ENCODE measurements around the gene MAPK9. TPM values are rescaled to one million over a fixed set of nuclear protein-coding genes. Genes with fewer than 3 reads are reported as not detected.

The MAPK9 gene
- total RNA-seq, 1 donor from 2014 or later: 47.4 TPM

DNA sequence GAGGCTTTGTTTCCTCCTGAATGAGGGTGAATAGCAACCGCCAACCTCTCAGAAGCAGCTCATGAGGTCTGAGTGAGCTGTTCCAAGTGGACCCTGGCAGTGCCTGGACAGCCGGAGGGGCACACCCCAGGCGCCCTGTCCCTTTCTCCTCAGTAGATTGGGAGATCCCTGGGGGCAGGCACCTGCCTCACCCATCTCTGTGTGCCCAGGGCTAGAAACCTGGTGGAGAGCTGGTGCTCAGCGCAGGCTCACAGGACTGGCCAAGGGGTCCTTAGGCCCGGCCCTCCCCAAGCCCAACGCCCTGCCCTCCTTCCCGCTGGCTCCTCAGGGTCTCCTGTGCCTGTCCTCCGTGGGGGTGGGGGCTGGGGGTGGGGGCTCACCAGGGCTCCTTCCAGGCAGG, 14.9 kb upstream of the MAPK9 start:
- H3K36me3 Mint-ChIP-seq (ENCODE audit: unreplicated experiment): peaks cover 6% of the 10 kb centered on the region
- TF ChIP-seq, protein P1, sequence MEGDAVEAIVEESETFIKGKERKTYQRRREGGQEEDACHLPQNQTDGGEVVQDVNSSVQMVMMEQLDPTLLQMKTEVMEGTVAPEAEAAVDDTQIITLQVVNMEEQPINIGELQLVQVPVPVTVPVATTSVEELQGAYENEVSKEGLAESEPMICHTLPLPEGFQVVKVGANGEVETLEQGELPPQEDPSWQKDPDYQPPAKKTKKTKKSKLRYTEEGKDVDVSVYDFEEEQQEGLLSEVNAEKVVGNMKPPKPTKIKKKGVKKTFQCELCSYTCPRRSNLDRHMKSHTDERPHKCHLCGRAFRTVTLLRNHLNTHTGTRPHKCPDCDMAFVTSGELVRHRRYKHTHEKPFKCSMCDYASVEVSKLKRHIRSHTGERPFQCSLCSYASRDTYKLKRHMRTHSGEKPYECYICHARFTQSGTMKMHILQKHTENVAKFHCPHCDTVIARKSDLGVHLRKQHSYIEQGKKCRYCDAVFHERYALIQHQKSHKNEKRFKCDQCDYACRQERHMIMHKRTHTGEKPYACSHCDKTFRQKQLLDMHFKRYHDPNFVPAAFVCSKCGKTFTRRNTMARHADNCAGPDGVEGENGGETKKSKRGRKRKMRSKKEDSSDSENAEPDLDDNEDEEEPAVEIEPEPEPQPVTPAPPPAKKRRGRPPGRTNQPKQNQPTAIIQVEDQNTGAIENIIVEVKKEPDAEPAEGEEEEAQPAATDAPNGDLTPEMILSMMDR (IDR thresholded peaks at IDR 0.05; ENCODE audit: partially characterized antibody, unreplicated experiment): no peak

DNA sequence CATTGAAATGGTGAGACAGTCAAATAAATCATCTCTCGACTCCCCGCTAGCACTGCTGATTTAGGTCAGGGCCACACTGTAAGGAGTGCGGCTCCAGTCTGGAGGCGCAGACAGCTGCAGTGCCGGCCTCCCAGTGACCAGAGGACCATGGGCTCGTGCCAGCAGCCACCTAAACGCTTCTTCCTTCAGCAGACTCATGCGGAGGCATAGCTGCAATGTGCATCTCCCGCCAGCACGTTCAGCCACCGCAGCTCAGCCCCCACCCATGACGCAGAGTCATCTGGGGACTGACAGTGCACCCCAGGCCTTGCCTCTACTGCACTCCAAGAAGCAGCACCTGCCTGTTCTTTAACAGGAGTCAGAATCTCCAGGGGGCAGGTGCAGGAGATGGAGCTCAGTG, 13.6 kb upstream of the MAPK9 start:
- Mint-ChIP-seq H3K27ac (ENCODE audit: unreplicated experiment) (no peak overlapping the region), H3K36me3 (ENCODE audit: unreplicated experiment) (peaks cover 4% of the 10 kb centered on the region), H3K27me3 (ENCODE audit: unreplicated experiment) (no peaks in the 10 kb centered on the region), H3K4me3 (ENCODE audit: unreplicated experiment) (no peak overlapping the region), H3K4me1 (ENCODE audit: low read depth, unreplicated experiment) (no peaks in the 10 kb centered on the region), H3K9me3 (ENCODE audit: unreplicated experiment) (peaks cover 1% of the 10 kb centered on the region)
- no peak for DNase-seq
- TF ChIP-seq, protein P1 (IDR thresholded peaks at IDR 0.05; ENCODE audit: partially characterized antibody, unreplicated experiment): no peak

More for the DNA sequence above, 14.9 kb upstream of the MAPK9 start:
- DNase-seq: no peak
- Mint-ChIP-seq H3K4me1 (ENCODE audit: low read depth, unreplicated experiment) (no peaks in the 10 kb centered on the region), H3K27ac (ENCODE audit: unreplicated experiment) (no peak overlapping the region), H3K27me3 (ENCODE audit: unreplicated experiment) (peaks cover 3% of the 10 kb centered on the region), H3K4me3 (ENCODE audit: unreplicated experiment) (no peak overlapping the region), H3K9me3 (ENCODE audit: unreplicated experiment) (peaks cover 1% of the 10 kb centered on the region)

DNA sequence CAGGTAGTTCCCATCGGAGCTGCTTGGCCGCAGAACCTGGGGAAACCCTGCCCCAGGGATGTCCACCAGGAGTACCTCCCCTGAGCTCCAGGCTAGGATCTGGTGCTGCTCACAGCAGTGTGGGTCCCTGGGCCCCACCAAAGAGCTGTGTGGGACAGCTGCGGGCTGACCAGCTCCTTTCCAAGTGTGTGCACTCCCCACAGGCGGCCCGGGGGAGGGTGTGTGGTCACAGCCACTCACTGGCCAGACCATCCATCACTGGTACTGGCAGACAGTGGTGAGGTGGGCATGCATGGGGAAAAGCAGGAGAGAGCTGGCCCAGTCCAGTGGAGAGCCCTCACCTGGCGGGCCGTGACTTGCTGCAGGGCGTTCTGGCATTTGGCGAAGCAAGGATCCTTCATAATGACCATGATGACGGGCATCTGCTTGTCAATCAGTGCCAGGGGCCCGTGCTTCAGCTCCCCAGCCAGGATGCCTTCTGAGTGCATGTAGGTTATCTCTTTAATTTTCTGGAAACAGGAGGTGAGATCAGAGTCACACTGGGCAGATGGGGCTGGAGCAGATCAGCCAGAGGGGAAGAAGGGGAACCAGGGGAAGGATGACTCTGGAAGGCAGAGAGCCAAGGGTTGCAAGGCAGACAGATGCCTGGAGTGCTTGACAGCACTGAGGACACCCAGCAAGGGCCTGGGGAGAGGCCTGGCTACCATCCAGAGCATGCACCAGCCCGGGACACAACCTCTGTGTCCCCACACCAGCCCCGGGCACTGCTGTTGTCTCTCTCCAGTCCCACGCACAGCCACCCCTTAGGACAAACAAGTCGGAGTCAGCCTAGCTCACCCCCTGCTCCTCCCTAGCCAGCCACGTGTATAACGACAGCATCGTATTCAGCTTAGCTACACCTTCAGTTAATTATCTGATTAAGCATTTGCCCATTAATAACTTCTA, 12.8 kb upstream of the MAPK9 start:
- DNase-seq: no peak
- Mint-ChIP-seq H3K36me3 (ENCODE audit: unreplicated experiment) (peaks cover 4% of the 10 kb centered on the region), H3K4me1 (ENCODE audit: low read depth, unreplicated experiment) (no peaks in the 10 kb centered on the region), H3K4me3 (ENCODE audit: unreplicated experiment) (no peak overlapping the region), H3K27ac (ENCODE audit: unreplicated experiment) (no peak overlapping the region), H3K27me3 (ENCODE audit: unreplicated experiment) (no peaks in the 10 kb centered on the region), H3K9me3 (ENCODE audit: unreplicated experiment) (peaks cover 1% of the 10 kb centered on the region)
- TF ChIP-seq, protein P1 (IDR thresholded peaks at IDR 0.05; ENCODE audit: partially characterized antibody, unreplicated experiment): no peak

DNA sequence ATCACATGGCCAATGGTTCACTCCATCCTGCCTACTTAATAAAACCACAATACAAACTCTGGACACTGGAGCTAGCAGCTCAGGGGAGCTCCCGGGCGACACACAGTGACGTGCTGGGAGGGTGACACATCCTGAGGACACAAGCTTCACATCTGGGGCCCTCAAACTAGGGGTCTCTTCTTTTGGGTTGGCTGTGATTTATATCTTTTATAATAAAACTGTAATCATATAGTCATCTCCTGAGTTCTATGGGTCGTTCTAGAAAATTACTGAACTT, 12.1 kb upstream of the MAPK9 start:
- DNase-seq: no peak
- Mint-ChIP-seq H3K27ac (ENCODE audit: unreplicated experiment) (no peak overlapping the region), H3K36me3 (ENCODE audit: unreplicated experiment) (peaks cover 7% of the 10 kb centered on the region), H3K4me3 (ENCODE audit: unreplicated experiment) (no peak overlapping the region), H3K4me1 (ENCODE audit: low read depth, unreplicated experiment) (no peaks in the 10 kb centered on the region), H3K9me3 (ENCODE audit: unreplicated experiment) (peaks cover 1% of the 10 kb centered on the region), H3K27me3 (ENCODE audit: unreplicated experiment) (no peaks in the 10 kb centered on the region)
- TF ChIP-seq, protein P1 (IDR thresholded peaks at IDR 0.05; ENCODE audit: partially characterized antibody, unreplicated experiment): no peak
